Measurements from ENCODE around the gene SEMA4G. TPM values are rescaled to one million over a fixed set of nuclear protein-coding genes. Genes with fewer than 3 reads are reported as not detected.

Gene SEMA4G
- total and polyA plus RNA-seq, 2 of the 13 experiments (the other 11 are each of a cell fraction or from before 2014, with no cell fraction given): 46.2 to 207 TPM

DNA sequence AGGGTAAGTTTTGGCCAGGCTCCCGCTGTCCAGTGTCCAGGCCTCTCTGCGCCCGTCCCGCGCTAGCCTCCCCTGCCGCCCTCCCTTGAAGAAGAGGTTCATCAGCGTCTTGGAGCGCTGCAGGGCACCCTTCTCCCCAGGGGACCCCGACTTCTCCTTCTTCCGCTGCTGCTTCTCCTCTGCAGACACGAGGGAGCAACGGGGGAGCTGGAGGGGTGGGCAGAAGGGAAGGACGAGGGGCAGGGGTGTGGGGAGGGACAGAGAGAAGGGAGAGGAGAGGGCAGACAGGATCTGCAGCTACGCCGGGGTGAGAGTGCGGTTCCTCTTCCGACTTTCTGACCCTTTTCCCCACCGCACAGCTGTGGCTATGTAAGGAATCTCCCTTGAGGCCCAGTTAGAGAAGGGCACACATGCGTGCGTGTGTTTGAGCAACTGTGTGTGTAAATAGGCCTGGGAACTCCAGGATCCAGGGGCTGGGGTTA, 48.9 kb downstream of the SEMA4G start (continued):
- TF ChIP-seq, protein P1, sequence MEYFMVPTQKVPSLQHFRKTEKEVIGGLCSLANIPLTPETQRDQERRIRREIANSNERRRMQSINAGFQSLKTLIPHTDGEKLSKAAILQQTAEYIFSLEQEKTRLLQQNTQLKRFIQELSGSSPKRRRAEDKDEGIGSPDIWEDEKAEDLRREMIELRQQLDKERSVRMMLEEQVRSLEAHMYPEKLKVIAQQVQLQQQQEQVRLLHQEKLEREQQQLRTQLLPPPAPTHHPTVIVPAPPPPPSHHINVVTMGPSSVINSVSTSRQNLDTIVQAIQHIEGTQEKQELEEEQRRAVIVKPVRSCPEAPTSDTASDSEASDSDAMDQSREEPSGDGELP (IDR thresholded peaks at IDR 0.05; ENCODE audit: borderline replicate concordance, low read depth): peak; percentile 59; the same call in 1 of the 2 replicates
- TF ChIP-seq SRSF9 (IDR thresholded peaks at IDR 0.05; ENCODE audit: borderline replicate concordance, insufficient read depth, low read depth, low read length, poor library complexity, severe bottlenecking): no peak
- TF ChIP-seq FOXA1 (IDR thresholded peaks at IDR 0.05): no peak
- peak; percentile 76 for TF ChIP-seq FOXA1 (CRISPR knock-in tag; IDR thresholded peaks at IDR 0.05)
- no peak for TF ChIP-seq ZNF773 (CRISPR knock-in tag; IDR thresholded peaks at IDR 0.05; ENCODE audit: borderline replicate concordance)
- TF ChIP-seq NFE2 (CRISPR knock-in tag; IDR thresholded peaks at IDR 0.05): no peak
- no peak for TF ChIP-seq CCAR2 (optimal IDR thresholded peaks at IDR 0.05; ENCODE audit: low read depth, low read length)
- TF ChIP-seq, protein P2, sequence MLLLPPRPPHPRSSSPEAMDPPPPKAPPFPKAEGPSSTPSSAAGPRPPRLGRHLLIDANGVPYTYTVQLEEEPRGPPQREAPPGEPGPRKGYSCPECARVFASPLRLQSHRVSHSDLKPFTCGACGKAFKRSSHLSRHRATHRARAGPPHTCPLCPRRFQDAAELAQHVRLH (CRISPR knock-in tag; IDR thresholded peaks at IDR 0.05; ENCODE audit: borderline replicate concordance, low read depth): no peak
- TF ChIP-seq THAP11 (CRISPR knock-in tag; IDR thresholded peaks at IDR 0.05): no peak
- TF ChIP-seq ZNF180 (CRISPR knock-in tag; IDR thresholded peaks at IDR 0.05; ENCODE audit: borderline replicate concordance, low read depth): no peak
- TF ChIP-seq, protein P3, sequence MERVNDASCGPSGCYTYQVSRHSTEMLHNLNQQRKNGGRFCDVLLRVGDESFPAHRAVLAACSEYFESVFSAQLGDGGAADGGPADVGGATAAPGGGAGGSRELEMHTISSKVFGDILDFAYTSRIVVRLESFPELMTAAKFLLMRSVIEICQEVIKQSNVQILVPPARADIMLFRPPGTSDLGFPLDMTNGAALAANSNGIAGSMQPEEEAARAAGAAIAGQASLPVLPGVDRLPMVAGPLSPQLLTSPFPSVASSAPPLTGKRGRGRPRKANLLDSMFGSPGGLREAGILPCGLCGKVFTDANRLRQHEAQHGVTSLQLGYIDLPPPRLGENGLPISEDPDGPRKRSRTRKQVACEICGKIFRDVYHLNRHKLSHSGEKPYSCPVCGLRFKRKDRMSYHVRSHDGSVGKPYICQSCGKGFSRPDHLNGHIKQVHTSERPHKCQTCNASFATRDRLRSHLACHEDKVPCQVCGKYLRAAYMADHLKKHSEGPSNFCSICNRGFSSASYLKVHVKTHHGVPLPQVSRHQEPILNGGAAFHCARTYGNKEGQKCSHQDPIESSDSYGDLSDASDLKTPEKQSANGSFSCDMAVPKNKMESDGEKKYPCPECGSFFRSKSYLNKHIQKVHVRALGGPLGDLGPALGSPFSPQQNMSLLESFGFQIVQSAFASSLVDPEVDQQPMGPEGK (CRISPR knock-in tag; IDR thresholded peaks at IDR 0.05): 0 out of 2 replicates have a peak, but pooled peaks have one; percentile 5
- TF ChIP-seq, protein P4, sequence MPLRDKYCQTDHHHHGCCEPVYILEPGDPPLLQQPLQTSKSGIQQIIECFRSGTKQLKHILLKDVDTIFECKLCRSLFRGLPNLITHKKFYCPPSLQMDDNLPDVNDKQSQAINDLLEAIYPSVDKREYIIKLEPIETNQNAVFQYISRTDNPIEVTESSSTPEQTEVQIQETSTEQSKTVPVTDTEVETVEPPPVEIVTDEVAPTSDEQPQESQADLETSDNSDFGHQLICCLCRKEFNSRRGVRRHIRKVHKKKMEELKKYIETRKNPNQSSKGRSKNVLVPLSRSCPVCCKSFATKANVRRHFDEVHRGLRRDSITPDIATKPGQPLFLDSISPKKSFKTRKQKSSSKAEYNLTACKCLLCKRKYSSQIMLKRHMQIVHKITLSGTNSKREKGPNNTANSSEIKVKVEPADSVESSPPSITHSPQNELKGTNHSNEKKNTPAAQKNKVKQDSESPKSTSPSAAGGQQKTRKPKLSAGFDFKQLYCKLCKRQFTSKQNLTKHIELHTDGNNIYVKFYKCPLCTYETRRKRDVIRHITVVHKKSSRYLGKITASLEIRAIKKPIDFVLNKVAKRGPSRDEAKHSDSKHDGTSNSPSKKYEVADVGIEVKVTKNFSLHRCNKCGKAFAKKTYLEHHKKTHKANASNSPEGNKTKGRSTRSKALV (CRISPR knock-in tag; IDR thresholded peaks at IDR 0.05): no peak
- TF ChIP-seq POLR2G (IDR thresholded peaks at IDR 0.05; ENCODE audit: low read depth, low read length): no peak
- TF ChIP-seq, protein P5, sequence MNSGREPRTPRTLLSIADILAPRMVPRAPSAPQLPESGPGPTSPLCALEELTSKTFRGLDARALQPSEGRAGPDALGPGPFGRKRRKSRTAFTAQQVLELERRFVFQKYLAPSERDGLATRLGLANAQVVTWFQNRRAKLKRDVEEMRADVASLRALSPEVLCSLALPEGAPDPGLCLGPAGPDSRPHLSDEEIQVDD (CRISPR knock-in tag; IDR thresholded peaks at IDR 0.05; ENCODE audit: borderline replicate concordance): no peak
- TF ChIP-seq YEATS4 (CRISPR knock-in tag; IDR thresholded peaks at IDR 0.05; ENCODE audit: borderline replicate concordance): no peak
- TF ChIP-seq TEAD3 (CRISPR knock-in tag; optimal IDR thresholded peaks at IDR 0.05; ENCODE audit: borderline replicate concordance): no peak
- TF ChIP-seq ZNF878 (CRISPR knock-in tag; IDR thresholded peaks at IDR 0.05): no peak
- no peak for TF ChIP-seq ATF7-NPFF (CRISPR knock-in tag; IDR thresholded peaks at IDR 0.05; ENCODE audit: low read depth)
- TF ChIP-seq KDM5B (CRISPR knock-in tag; IDR thresholded peaks at IDR 0.05; ENCODE audit: borderline replicate concordance): no peak
- no peak for TF ChIP-seq TCF7L2 (IDR thresholded peaks at IDR 0.05; ENCODE audit: low read depth, low read length)
- no peak for TF ChIP-seq ZNF446 (CRISPR knock-in tag; IDR thresholded peaks at IDR 0.05)
- no peak for TF ChIP-seq IRX3 (CRISPR knock-in tag; IDR thresholded peaks at IDR 0.05; ENCODE audit: borderline replicate concordance, low read depth)
- TF ChIP-seq KLF13 (CRISPR knock-in tag; IDR thresholded peaks at IDR 0.05): no peak
- no peak for TF ChIP-seq ZNF670 (CRISPR knock-in tag; IDR thresholded peaks at IDR 0.05; ENCODE audit: borderline replicate concordance)
- TF ChIP-seq MTA1 (CRISPR knock-in tag; IDR thresholded peaks at IDR 0.05; ENCODE audit: borderline replicate concordance): 0 out of 2 replicates have a peak, but pooled peaks have one; percentile 3
